ENCODE measurements around the gene DZIP1.
"Not testable (repeated sequence)": the region's sequence is repeated elsewhere in the genome, so short reads cannot be mapped to it uniquely, and the experiment has no call there.

DZIP1 gene

GRCh38 chr13:95596701-95597100, 47.8 kb downstream of the DZIP1 start:
- no peak for DNase-seq

GRCh38 chr13:95593462-95593861, 51.0 kb downstream of the DZIP1 start:
- no peak for DNase-seq

- DNase-seq, result no peak
Measured at GRCh38 chr13:95588721-95589120, 55.8 kb downstream of the DZIP1 start.

- no peak for DNase-seq
Measured at GRCh38 chr13:95588134-95588533, 56.4 kb downstream of the DZIP1 start.

GRCh38 chr13:95585867-95586266, 58.6 kb downstream of the DZIP1 start:
- no peak for DNase-seq

GRCh38 chr13:95579303-95579702, 65.2 kb downstream of the DZIP1 start:
- DNase-seq, result no peak

- DNase-seq, result no peak
Measured at GRCh38 chr13:95573221-95573620, 71.3 kb downstream of the DZIP1 start.

- DNase-seq, result no peak
Measured at GRCh38 chr13:95571941-95572340, 72.6 kb downstream of the DZIP1 start.

DNA sequence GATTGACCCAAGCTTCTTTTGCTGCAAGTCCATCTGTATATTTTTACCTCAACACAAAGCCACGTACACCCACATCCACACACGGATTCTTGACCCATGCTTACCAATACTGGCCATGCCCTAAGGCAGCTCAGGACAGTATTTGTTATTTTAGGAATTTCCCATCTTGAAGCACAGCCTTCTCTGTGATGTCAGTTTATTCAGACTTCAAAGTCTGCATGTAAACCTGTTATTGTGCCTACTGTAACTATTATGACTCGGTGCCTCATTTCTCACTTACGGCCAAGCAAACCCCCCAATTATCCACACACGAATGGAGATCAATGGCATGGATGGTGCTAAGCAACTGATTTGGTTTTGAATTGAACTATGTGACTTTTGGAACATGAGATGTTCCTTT, 74.5 kb downstream of the DZIP1 start:
- no peak for DNase-seq

- no peak for DNase-seq
Measured at GRCh38 chr13:95568131-95568530, 76.4 kb downstream of the DZIP1 start.

DNA sequence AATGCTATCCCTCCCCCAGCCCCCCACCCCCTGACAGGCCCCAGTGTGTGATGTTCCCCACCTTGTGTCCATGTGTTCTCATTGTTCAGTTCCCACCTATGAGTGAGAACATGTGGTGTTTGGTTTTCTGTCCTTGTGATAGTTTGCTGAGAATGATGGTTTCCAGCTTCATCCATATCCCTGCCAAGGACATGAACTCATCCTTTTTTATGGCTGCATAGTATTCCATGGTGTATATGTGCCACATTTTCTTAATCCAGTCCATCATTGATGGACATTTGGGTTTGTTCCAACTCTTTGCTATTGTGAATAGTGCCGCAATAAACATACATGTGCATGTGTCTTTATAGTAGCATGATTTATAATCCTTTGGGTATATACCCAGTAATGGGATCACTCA, 78.7 kb downstream of the DZIP1 start:
- DNase-seq, result not testable (repeated sequence)

GRCh38 chr13:95564733-95565291, 79.7 kb downstream of the DZIP1 start:
- DNase-seq, result no peak

GRCh38 chr13:95564091-95564490, 80.4 kb downstream of the DZIP1 start:
- DNase-seq, result no peak

GRCh38 chr13:95560387-95560786, 84.1 kb downstream of the DZIP1 start:
- no peak for DNase-seq

- DNase-seq, result no peak
Measured at GRCh38 chr13:95559100-95559499, 85.4 kb downstream of the DZIP1 start.

DNA sequence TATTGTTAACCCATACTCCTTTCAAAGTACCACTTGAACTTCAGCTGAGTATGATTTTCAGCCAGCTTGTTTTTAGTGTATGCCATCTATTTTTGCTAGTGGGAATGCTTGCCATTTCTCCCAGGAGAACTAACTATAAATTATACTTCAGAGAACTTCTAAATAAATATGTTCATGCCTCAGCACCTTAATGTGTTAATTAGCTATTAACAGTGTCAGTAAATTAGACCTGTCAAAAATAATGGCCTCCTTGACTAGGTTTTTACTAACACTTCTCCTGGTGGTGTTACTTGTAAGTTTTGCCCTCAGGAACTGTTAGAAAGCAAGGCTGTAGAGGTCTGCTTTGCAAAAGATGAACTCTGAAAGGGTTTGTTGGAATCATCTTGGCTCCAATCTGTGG, 87.5 kb downstream of the DZIP1 start:
- no peak for DNase-seq

GRCh38 chr13:95553581-95554385, 90.7 kb downstream of the DZIP1 start:
- no peak for DNase-seq

GRCh38 chr13:95552539-95553441, 91.7 kb downstream of the DZIP1 start, which contains the start of gene CLDN10:
TSS of gene CLDN10 (plus strand) at chr13:95552720. CDS start at chr13:95552754, 34 bp downstream.
- no peak for DNase-seq

- no peak for DNase-seq
Measured at GRCh38 chr13:95552208-95552538, 92.3 kb downstream of the DZIP1 start.

DNA sequence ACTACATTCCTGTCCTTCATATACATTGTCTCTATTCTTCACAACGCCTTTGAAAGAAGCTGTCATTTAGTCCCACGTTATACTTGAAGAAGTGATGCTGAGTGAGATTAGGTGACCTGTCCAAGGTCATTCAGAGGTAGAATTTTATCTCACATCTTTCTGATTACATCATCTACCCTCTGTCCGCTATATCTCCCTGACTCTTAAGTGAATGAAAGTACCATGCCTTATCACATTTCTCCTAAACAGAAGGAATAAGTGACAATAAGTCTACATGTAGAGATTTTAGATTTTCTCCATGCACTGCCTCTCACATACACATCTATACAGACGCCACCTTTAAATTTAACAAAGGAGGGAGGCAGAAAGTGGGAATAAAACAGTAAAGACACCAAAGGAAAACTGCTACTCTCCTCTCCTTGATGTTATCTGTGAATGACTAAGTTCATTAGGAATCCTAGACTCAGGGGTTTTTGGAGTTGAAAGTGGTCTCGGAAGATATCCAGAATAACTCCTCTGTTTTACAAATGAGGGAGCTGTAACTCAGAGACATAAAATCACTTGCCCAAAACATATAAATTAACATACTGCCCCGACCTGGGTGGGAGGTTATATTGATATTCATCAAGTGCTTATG, 96.9 kb downstream of the DZIP1 start:
- DNase-seq, result no peak

DNA sequence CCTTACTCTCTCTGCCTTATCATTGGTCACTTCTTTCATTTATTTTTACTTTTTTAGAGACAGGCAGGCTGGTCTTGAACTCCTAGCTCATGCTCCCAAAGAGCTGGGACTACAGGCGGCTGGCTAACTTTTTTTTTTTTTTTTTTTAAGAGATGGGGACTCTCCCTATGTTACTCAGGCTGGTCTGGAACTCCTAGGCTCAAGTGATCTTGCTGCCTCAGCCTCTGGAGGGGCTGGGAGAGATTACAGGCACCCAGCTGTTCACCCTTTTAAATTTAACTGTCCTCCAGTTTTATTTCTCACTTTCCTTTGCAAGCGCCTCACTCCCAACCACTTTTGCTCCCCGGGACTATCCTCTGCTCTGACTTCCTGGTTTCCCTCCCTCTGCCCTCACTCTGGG, 97.6 kb downstream of the DZIP1 start:
- no peak for DNase-seq

DNA sequence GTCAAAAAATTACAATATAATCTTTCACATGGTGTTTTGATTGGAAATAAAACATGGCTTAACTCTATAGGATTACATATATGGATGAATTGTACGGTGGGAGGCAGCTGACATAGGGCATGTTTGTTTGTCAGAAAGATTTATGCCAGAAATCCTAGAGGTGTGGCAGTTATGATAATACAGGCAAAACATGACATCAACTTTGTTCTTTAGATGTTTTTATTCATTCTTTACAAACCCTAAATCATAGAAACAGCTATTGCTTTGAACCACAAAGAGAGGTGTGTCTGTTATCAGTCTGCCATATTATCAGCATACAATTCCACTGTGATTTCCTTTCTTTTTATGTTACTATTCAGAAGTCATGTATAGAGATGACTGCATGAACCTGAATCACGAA, 100.2 kb downstream of the DZIP1 start:
- no peak for DNase-seq

- DNase-seq, result no peak
Measured at GRCh38 chr13:95541911-95542474, 102.5 kb downstream of the DZIP1 start.

Data from stimulated activated CD4-positive, alpha-beta T cell treated with anti-CD3 and anti-CD28 coated beads, Interleukin-12 subunit alpha, Interleukin-12 subunit beta, amount 100 ng/mL, for 4 hours (primary cell).